HepG2 (cell line): Measurements from ENCODE around the gene BAHD1. TPM values are rescaled to one million over a fixed set of nuclear protein-coding genes. Genes with fewer than 3 reads are reported as not detected.

Experiments
- ATAC-seq: fragments of 200-7000 bp; cut with Tn5 transposase; 3 replicates; pipeline ENCODE4 v1.9.1; 2020; ENCODE audit warnings: mild to moderate bottlenecking, moderate library complexity
- BruUV-seq: library from RNA; stranded (reverse); fragments of 400-500 nt; replicated peaks from 2 replicates; lab custom pipeline; 2021; lab: Mats Ljungman, UMichigan
- CTCF ChIA-PET: fragments of 300-600 bp; formaldehyde crosslinking; extraction: SDS; loops from one replicate; lab custom pipeline; 2021; ENCODE audit warnings: low total read pairs, inconsistent platforms, low intra/inter-chr PET ratio; lab: Yijun Ruan, JAX
- POLR2A ChIA-PET: fragments of 350-600 bp; sonication (Branson Sonifier 250); formaldehyde crosslinking; loops from one replicate; lab custom pipeline; 2020; ENCODE audit warnings: antibody characterized with exemption, inconsistent platforms; lab: Yijun Ruan, JAX
- DNase-seq: peaks from one replicate; pipeline ENCODE4 v3.0.0-alpha.2; 2015; ENCODE audit warnings: low spot score
- FAIRE-seq: peaks from 3 replicates; lab custom pipeline; 2011; peaks lifted over from hg19 to GRCh38; lab: Jason Lieb, UNC
- H2AFZ ChIP-seq: one replicate; pipeline ENCODE4 v1.6.1; 2011; ENCODE audit warnings: low read length, inconsistent platforms
- H3K27ac ChIP-seq: fragments of 300-600 bp; 3 replicates; pipeline ENCODE4 v1.8.0; 2011; ENCODE audit warnings: mixed run types, mild to moderate bottlenecking, mixed read lengths, low read length, inconsistent platforms; ENCODE audit not compliant: insufficient read depth; ENCODE audit errors: extremely low read length
- H3K27me3 ChIP-seq, 2 experiments: fragments of 200-600 bp in 1 of 2; 2 replicates in 1 of 2; 3 replicates in 1 of 2; pipeline versions ENCODE4 v1.6.0 to v1.8.0; 2011; ENCODE audit warnings: low read length in 2 of 2, mild to moderate bottlenecking in 2 of 2, moderate library complexity in 2 of 2, inconsistent platforms in 1 of 2; ENCODE audit not compliant: insufficient read depth in 2 of 2, control insufficient read depth in 1 of 2
- H3K36me3 ChIP-seq, 2 experiments: fragments of 200-600 bp in 1 of 2; replicated peaks in 1 of 2; 2 replicates in 1 of 2; 3 replicates in 1 of 2; pipeline versions ENCODE4 v1.5.1 to v1.8.0; 2011; ENCODE audit warnings: low read length in 2 of 2, inconsistent platforms in 1 of 2; ENCODE audit not compliant: insufficient read depth in 2 of 2, control insufficient read depth in 1 of 2
- H3K4me1 ChIP-seq: 2 replicates; pipeline ENCODE4 v1.5.1; 2012; ENCODE audit warnings: low read length, inconsistent platforms; ENCODE audit not compliant: insufficient read depth
- H3K4me2 ChIP-seq: 2 replicates; pipeline ENCODE4 v1.6.0; 2011; ENCODE audit warnings: low read depth, low read length, inconsistent platforms
- H3K4me3 ChIP-seq, 3 experiments: fragments of 200-600 bp in 1 of 3; sonication (generic), shearing (Covaris generic) in 1 of 3; replicated peaks in 1 of 3; 2 replicates each; pipeline ENCODE4 v1.5.1; 2011 to 2016; ENCODE audit warnings: low read length in 3 of 3, inconsistent platforms in 2 of 3, low read depth in 2 of 3, mild to moderate bottlenecking in 2 of 3, control low read depth in 1 of 3, mixed read lengths in 1 of 3; ENCODE audit not compliant: insufficient read depth in 1 of 3
- H3K79me2 ChIP-seq: one replicate; pipeline ENCODE4 v1.6.1; 2011; ENCODE audit warnings: low read length, inconsistent platforms; ENCODE audit not compliant: insufficient read depth
- H3K9ac ChIP-seq: 2 replicates; pipeline ENCODE4 v1.6.0; 2011; ENCODE audit warnings: mild to moderate bottlenecking, low read depth, low read length, inconsistent platforms; ENCODE audit not compliant: insufficient read depth
- H3K9me3 ChIP-seq: 2 replicates; pipeline ENCODE4 v1.5.1; 2012; ENCODE audit warnings: mild to moderate bottlenecking, low read length
- H4K20me1 ChIP-seq: 2 replicates; pipeline ENCODE4 v1.6.0; 2011; ENCODE audit warnings: inconsistent platforms, mild to moderate bottlenecking, low read length, moderate library complexity; ENCODE audit not compliant: insufficient read depth
- BCLAF1 ChIP-seq: fragments of 450-650 bp; IDR thresholded peaks from 2 replicates; pipeline ENCODE4 v1.6.1; 2017; ENCODE audit warnings: mild to moderate bottlenecking
- NONO ChIP-seq, 2 experiments: fragments of 450-650 bp in 1 of 2; sonication (generic) in 1 of 2; formaldehyde crosslinking in 1 of 2; IDR thresholded peaks in 1 of 2; conservative IDR thresholded peaks in 1 of 2; 2 replicates each; pipeline versions ENCODE4 v1.6.1 to v1.8.0; 2017 to 2022; ENCODE audit warnings: mild to moderate bottlenecking in 1 of 2, missing genetic modification reagents in 1 of 2, moderate library complexity in 1 of 2
- PREB ChIP-seq: sonication (generic); formaldehyde crosslinking; IDR thresholded peaks from 2 replicates; pipeline ENCODE4 v1.4.0; 2020; ENCODE audit warnings: missing genetic modification reagents
- XBP1 ChIP-seq: sonication (generic); formaldehyde crosslinking; IDR thresholded peaks from 2 replicates; pipeline ENCODE4 v1.5.0; 2020; ENCODE audit warnings: missing genetic modification reagents
- ZNF484 ChIP-seq: sonication (generic); formaldehyde crosslinking; IDR thresholded peaks from 2 replicates; pipeline ENCODE4 v1.5.1; 2020; ENCODE audit warnings: mild to moderate bottlenecking, low read depth, missing genetic modification reagents, borderline replicate concordance
- ZNF546 ChIP-seq: sonication (generic); formaldehyde crosslinking; conservative IDR thresholded peaks from 2 replicates; pipeline ENCODE4 v1.8.1; 2023; ENCODE audit warnings: mild to moderate bottlenecking, missing genetic modification reagents
- ZNF572 ChIP-seq: sonication (generic); formaldehyde crosslinking; IDR thresholded peaks from 2 replicates; pipeline ENCODE4 v1.5.1; 2020; ENCODE audit warnings: mild to moderate bottlenecking, missing genetic modification reagents
- ZNF773 ChIP-seq: sonication (generic); formaldehyde crosslinking; IDR thresholded peaks from 2 replicates; pipeline ENCODE4 v1.4.0; 2020; ENCODE audit warnings: missing genetic modification reagents, borderline replicate concordance
- ZNF891 ChIP-seq: sonication (generic); formaldehyde crosslinking; IDR thresholded peaks from 2 replicates; pipeline ENCODE4 v1.5.0; 2020; ENCODE audit warnings: mild to moderate bottlenecking, missing genetic modification reagents
- ZSCAN12 ChIP-seq: sonication (generic); formaldehyde crosslinking; IDR thresholded peaks from 2 replicates; pipeline ENCODE4 v1.9.0; 2021; ENCODE audit warnings: mild to moderate bottlenecking, missing genetic modification reagents
- WGBS: methylation state at CpG from one replicate; pipeline ENCODE4 v1.1.6; 2017; ENCODE audit warnings: low lambda C conversion rate; 5-methylcytosine and 5-hydroxymethylcytosine counted together
- in situ Hi-C: cut with HindIII; loops from 2 replicates; pipeline ENCODE4 v1.10.0; 2017; ENCODE audit warnings: low pct_unique_long_range_greater_than_20kb; ENCODE audit not compliant: extremely low pct_ligation_motif_present
- intact Hi-C: fragments of 100-400 bp; cut with micrococcal nuclease; formaldehyde crosslinking; loops from one replicate; pipeline ENCODE4 v1.10.0; 2022; ENCODE audit not compliant: unreplicated experiment
- polyA plus RNA-seq, 8 experiments: library from polyadenylated mRNA; depleted of rRNA in 3 of 8; stranded (reverse) in 7 of 8; unstranded in 1 of 8; fragments of >200 nt; fragmentation: Illumina TruSeq in 4 of 8; extraction: Trizol in 4 of 8; gene quantifications; 2 replicates each; pipeline versions ENCODE4 v1.2.1 to v1.2.3, GENCODE V29; 2011 to 2016; ENCODE audit warnings: low read depth in 4 of 8, missing spikeins in 1 of 8, mixed read lengths in 1 of 8; ENCODE audit not compliant: insufficient read depth in 1 of 8
- total RNA-seq, 5 experiments: library from RNA; depleted of rRNA; stranded (reverse); fragments of >200 nt; fragmentation: Illumina TruSeq; extraction: Trizol; gene quantifications; 2 replicates each; pipeline ENCODE4 v1.2.3, GENCODE V29; 2016; ENCODE audit warnings: low read depth in 1 of 5
- TF ChIP-seq, protein P1 (sequence below): sonication (generic); formaldehyde crosslinking; IDR thresholded peaks from 2 replicates; pipeline ENCODE4 v1.5.0; 2020; ENCODE audit warnings: missing genetic modification reagents, mild to moderate bottlenecking, borderline replicate concordance

BAHD1 gene
- total and polyA plus RNA-seq, 2 of the 13 experiments (the other 11 are each of a cell fraction or from before 2014, with no cell fraction given), result 3.3 to 8.7 TPM

DNA sequence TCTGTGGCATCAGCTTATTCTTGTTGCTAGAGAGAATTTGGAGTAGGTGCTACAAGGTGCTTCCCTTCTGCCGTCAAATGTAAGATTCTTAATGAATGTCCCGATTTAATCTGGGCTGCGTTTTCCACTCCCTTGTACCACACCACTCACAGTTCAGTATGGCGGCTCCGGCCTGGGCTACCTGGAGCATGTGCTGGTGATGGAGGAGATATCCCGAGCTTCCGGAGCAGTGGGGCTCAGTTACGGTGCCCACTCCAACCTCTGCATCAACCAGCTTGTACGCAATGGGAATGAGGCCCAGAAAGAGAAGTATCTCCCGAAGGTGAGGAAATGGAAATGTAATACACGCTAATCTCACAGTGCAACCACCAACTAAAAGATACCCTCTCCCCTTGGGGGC lies 30.3 kb upstream of the BAHD1 start:
- H3K79me2 ChIP-seq, result peaks cover 14% of the 10 kb centered on the region
- no peak for FAIRE-seq
- intact Hi-C loops, result no loop called here

More for the DNA sequence above, 30.3 kb upstream of the BAHD1 start:
- no peak for ATAC-seq
- H3K4me1 ChIP-seq, result peaks cover 44% of the 10 kb centered on the region
- no peaks in the 10 kb centered on the region for H3K27me3 ChIP-seq
- no peak overlapping the region for H3K27ac ChIP-seq
- POLR2A ChIA-PET, result no interaction called here
- no TSS peak for BruUV-seq
- no peak overlapping the region for H3K4me2 ChIP-seq
- CTCF ChIA-PET, result no interaction called here
- H3K9me3 ChIP-seq, result no peaks in the 10 kb centered on the region
- no peak for TF ChIP-seq ZNF572 (CRISPR knock-in tag)
- no peak for TF ChIP-seq ZNF546 (CRISPR knock-in tag)
- TF ChIP-seq, protein P1, sequence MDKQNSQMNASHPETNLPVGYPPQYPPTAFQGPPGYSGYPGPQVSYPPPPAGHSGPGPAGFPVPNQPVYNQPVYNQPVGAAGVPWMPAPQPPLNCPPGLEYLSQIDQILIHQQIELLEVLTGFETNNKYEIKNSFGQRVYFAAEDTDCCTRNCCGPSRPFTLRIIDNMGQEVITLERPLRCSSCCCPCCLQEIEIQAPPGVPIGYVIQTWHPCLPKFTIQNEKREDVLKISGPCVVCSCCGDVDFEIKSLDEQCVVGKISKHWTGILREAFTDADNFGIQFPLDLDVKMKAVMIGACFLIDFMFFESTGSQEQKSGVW (CRISPR knock-in tag), result no peak
- no peak for TF ChIP-seq NONO (IDR thresholded peaks at IDR 0.05)
- no peak for TF ChIP-seq NONO (CRISPR knock-in tag; conservative IDR thresholded peaks at IDR 0.05)
- TF ChIP-seq ZNF773 (CRISPR knock-in tag), result no peak
- TF ChIP-seq XBP1 (CRISPR knock-in tag), result no peak
- TF ChIP-seq ZSCAN12, result no peak
- TF ChIP-seq ZNF891 (CRISPR knock-in tag), result no peak
- no peak for TF ChIP-seq BCLAF1
- TF ChIP-seq ZNF484 (CRISPR knock-in tag), result no peak
- no peak for TF ChIP-seq PREB
- no peaks in the 10 kb centered on the region for H4K20me1 ChIP-seq
- H3K4me3 ChIP-seq, result no peak overlapping the region
- in situ Hi-C loops, result no loop called here
- H3K36me3 ChIP-seq, result peaks cover 24 to 49% of the 10 kb centered on the region in 2 experiments
- H3K9ac ChIP-seq, result no peak overlapping the region
- 99% methylated on average over 11 of the region's 11 CpGs for WGBS
- no peak for DNase-seq
- no peak overlapping the region for H2AFZ ChIP-seq
